IPS-18a (cell line): ENCODE data around the gene FCRL2.

Experiments used
- H3K27ac ChIP-seq: one replicate; pipeline ENCODE4 v1.5.1; 2013; ENCODE audit warnings: low read length
- H3K27me3 ChIP-seq: one replicate; pipeline ENCODE4 v1.6.1; 2013; ENCODE audit warnings: mild to moderate bottlenecking, low read length; ENCODE audit not compliant: control insufficient read depth, insufficient read depth
- H3K36me3 ChIP-seq: one replicate; pipeline ENCODE4 v1.6.1; 2013; ENCODE audit warnings: low read depth, low read length; ENCODE audit not compliant: control insufficient read depth
- H3K4me1 ChIP-seq: one replicate; pipeline ENCODE4 v1.6.1; 2013; ENCODE audit warnings: low read depth, low read length; ENCODE audit not compliant: control insufficient read depth
- H3K4me3 ChIP-seq: one replicate; pipeline ENCODE4 v1.5.1; 2013; ENCODE audit warnings: low read length
- H3K9ac ChIP-seq: one replicate; pipeline ENCODE4 v1.6.1; 2013; ENCODE audit warnings: mild to moderate bottlenecking, low read length, moderate library complexity
- H3K9me3 ChIP-seq: one replicate; pipeline ENCODE4 v1.6.1; 2013; ENCODE audit warnings: low read depth, low read length; ENCODE audit not compliant: control insufficient read depth

Gene FCRL2

GRCh38 chr1:157776971-157777391 lies at the start of gene FCRL2:
TSS of gene FCRL2 (minus strand) at chr1:157777132. CDS start at chr1:157777073, 59 bp downstream.
- Histone ChIP-seq H3K36me3 (no peaks in the 10 kb centered on the region), H3K27me3 (no peaks in the 10 kb centered on the region), H3K9ac (no peak within 1 kb of the TSS), H3K27ac (no peak within 1 kb of the TSS), H3K4me1 (peaks cover 7% of the 10 kb centered on the region), H3K9me3 (no peaks in the 10 kb centered on the region), H3K4me3 (no peak within 1 kb of the TSS)

GRCh38 chr1:157820299-157820698 lies 43.4 kb upstream of the FCRL2 start:
- Histone ChIP-seq H3K27ac (no peak overlapping the region), H3K9ac (no peak overlapping the region), H3K27me3 (no peaks in the 10 kb centered on the region), H3K4me3 (no peak overlapping the region), H3K36me3 (no peaks in the 10 kb centered on the region), H3K4me1 (no peaks in the 10 kb centered on the region), H3K9me3 (no peaks in the 10 kb centered on the region)

- no peak within 1 kb of the TSS for H3K27ac ChIP-seq
- H3K36me3 ChIP-seq = no peaks in the 10 kb centered on the region
- H3K4me3 ChIP-seq = no peak within 1 kb of the TSS
- H3K27me3 ChIP-seq = no peaks in the 10 kb centered on the region
- H3K9me3 ChIP-seq = no peaks in the 10 kb centered on the region
- H3K9ac ChIP-seq = no peak within 1 kb of the TSS
- no peaks in the 10 kb centered on the region for H3K4me1 ChIP-seq
Measured at GRCh38 chr1:157819896-157820295, 43.0 kb upstream of the FCRL2 start, which contains the start of gene FCRL1. TSS of gene FCRL1 (minus strand) at chr1:157820120. CDS start at chr1:157820037, 83 bp downstream.

- Histone ChIP-seq H3K36me3 (no peaks in the 10 kb centered on the region), H3K9me3 (no peaks in the 10 kb centered on the region), H3K4me3 (no peak overlapping the region), H3K27me3 (no peaks in the 10 kb centered on the region), H3K4me1 (no peaks in the 10 kb centered on the region), H3K9ac (no peak overlapping the region), H3K27ac (no peak overlapping the region)
Measured at GRCh38 chr1:157819215-157819614, 42.3 kb upstream of the FCRL2 start.

- H3K36me3 ChIP-seq = no peaks in the 10 kb centered on the region
- no peaks in the 10 kb centered on the region for H3K27me3 ChIP-seq
- H3K9me3 ChIP-seq = no peaks in the 10 kb centered on the region
- H3K27ac ChIP-seq = no peak overlapping the region
- H3K9ac ChIP-seq = no peak overlapping the region
- H3K4me1 ChIP-seq = no peaks in the 10 kb centered on the region
- no peak overlapping the region for H3K4me3 ChIP-seq
Measured at GRCh38 chr1:157813269-157813668, 36.3 kb upstream of the FCRL2 start.

GRCh38 chr1:157806431-157807149 lies 29.7 kb upstream of the FCRL2 start:
- Histone ChIP-seq H3K9me3 (no peaks in the 10 kb centered on the region), H3K36me3 (no peaks in the 10 kb centered on the region), H3K27ac (no peak overlapping the region), H3K9ac (no peak overlapping the region), H3K4me1 (no peaks in the 10 kb centered on the region), H3K27me3 (no peaks in the 10 kb centered on the region), H3K4me3 (no peak overlapping the region)

GRCh38 chr1:157803851-157804250 lies 26.9 kb upstream of the FCRL2 start:
- H3K4me1 ChIP-seq = no peaks in the 10 kb centered on the region
- no peaks in the 10 kb centered on the region for H3K9me3 ChIP-seq
- H3K9ac ChIP-seq = no peak overlapping the region
- no peaks in the 10 kb centered on the region for H3K27me3 ChIP-seq
- no peak overlapping the region for H3K4me3 ChIP-seq
- no peaks in the 10 kb centered on the region for H3K36me3 ChIP-seq
- no peak overlapping the region for H3K27ac ChIP-seq

GRCh38 chr1:157799996-157800395 lies 23.1 kb upstream of the FCRL2 start:
- H3K4me3 ChIP-seq = no peak overlapping the region
- H3K9ac ChIP-seq = no peak overlapping the region
- H3K9me3 ChIP-seq = no peaks in the 10 kb centered on the region

GRCh38 chr1:157798211-157798610 lies 21.3 kb upstream of the FCRL2 start:
- Histone ChIP-seq H3K4me3 (no peak overlapping the region), H3K4me1 (no peaks in the 10 kb centered on the region), H3K36me3 (no peaks in the 10 kb centered on the region), H3K9ac (no peak overlapping the region), H3K9me3 (peaks cover 10% of the 10 kb centered on the region), H3K27ac (no peak overlapping the region), H3K27me3 (no peaks in the 10 kb centered on the region)

More at GRCh38 chr1:157799996-157800395, 23.1 kb upstream of the FCRL2 start:
- H3K36me3 ChIP-seq = no peaks in the 10 kb centered on the region
- H3K4me1 ChIP-seq = no peaks in the 10 kb centered on the region
- H3K27me3 ChIP-seq = no peaks in the 10 kb centered on the region
- H3K27ac ChIP-seq = no peak overlapping the region

- no peak overlapping the region for H3K9ac ChIP-seq
- no peaks in the 10 kb centered on the region for H3K4me1 ChIP-seq
- H3K9me3 ChIP-seq = no peaks in the 10 kb centered on the region
- no peaks in the 10 kb centered on the region for H3K36me3 ChIP-seq
- H3K4me3 ChIP-seq = no peak overlapping the region
- H3K27ac ChIP-seq = no peak overlapping the region
- no peaks in the 10 kb centered on the region for H3K27me3 ChIP-seq
Measured at GRCh38 chr1:157785248-157785647, 8.3 kb upstream of the FCRL2 start.

GRCh38 chr1:157784801-157785200 lies 7.9 kb upstream of the FCRL2 start:
- no peak overlapping the region for H3K9ac ChIP-seq
- H3K4me3 ChIP-seq = no peak overlapping the region
- no peak overlapping the region for H3K27ac ChIP-seq
- H3K9me3 ChIP-seq = no peaks in the 10 kb centered on the region
- H3K36me3 ChIP-seq = no peaks in the 10 kb centered on the region
- peaks cover 1% of the 10 kb centered on the region for H3K4me1 ChIP-seq
- H3K27me3 ChIP-seq = no peaks in the 10 kb centered on the region

GRCh38 chr1:157782931-157783330 lies 6.0 kb upstream of the FCRL2 start:
- Histone ChIP-seq H3K27me3 (no peaks in the 10 kb centered on the region), H3K36me3 (no peaks in the 10 kb centered on the region), H3K9me3 (no peaks in the 10 kb centered on the region), H3K4me1 (peaks cover 7% of the 10 kb centered on the region), H3K4me3 (no peak overlapping the region), H3K9ac (no peak overlapping the region), H3K27ac (no peak overlapping the region)
